G401.6 (cell line): ENCODE data around the gene UBN2.

Experiments
- FAIRE-seq: peaks from 2 replicates; lab custom pipeline; 2012; peaks lifted over from hg19 to GRCh38; lab: Jason Lieb, UNC

UBN2 gene

GRCh38 chr7:139355320-139355719 lies 124.3 kb downstream of the UBN2 start:
- no peak for FAIRE-seq
